Gastrocnemius medialis (tissue), 4 donors: ENCODE results near the gene TPRKB.

Experiments
- CTCF ChIP-seq, 5 experiments: fragments of 450-650 bp in 3 of 5; fragments of 200-600 bp in 2 of 5; sonication (generic) in 2 of 5; IDR thresholded peaks in 4 of 5; conservative IDR thresholded peaks in 1 of 5; 1 replicate in 4 of 5; 2 replicates in 1 of 5; pipeline ENCODE4 v1.5.1; 2016 to 2019; ENCODE audit warnings: antibody characterized with exemption in 5 of 5, mild to moderate bottlenecking in 3 of 5, moderate library complexity in 3 of 5
- POLR2A ChIP-seq, 2 donors: fragments of 450-650 bp; IDR thresholded peaks; one replicate each; pipeline ENCODE4 v1.6.1; 2017; ENCODE audit warnings: antibody characterized with exemption in 2 of 2, mild to moderate bottlenecking in 2 of 2, moderate library complexity in 2 of 2

GRCh38 chr2:73718421-73718820, 18.7 kb downstream of the TPRKB start:
- TF ChIP-seq CTCF (IDR thresholded peaks at IDR 0.05 in 4 of 5, conservative IDR thresholded peaks at IDR 0.05 in 1 of 5) = no peak
- TF ChIP-seq POLR2A (IDR thresholded peaks at IDR 0.05) = no peak
